Heart right ventricle (tissue), 16 donors: Measurements from ENCODE around the gene SLC8A2. TPM values are rescaled to one million over a fixed set of nuclear protein-coding genes. Genes with fewer than 3 reads are reported as not detected.

ENCODE experiments used
- ATAC-seq, 8 donors: fragments of 200-7000 bp; cut with Tn5 transposase; one replicate each; pipeline ENCODE4 v1.9.1; 2020; ENCODE audit warnings: mild to moderate bottlenecking in 8 of 8, moderate library complexity in 8 of 8, moderate number of reproducible peaks in 1 of 8
- DNase-seq, 2 donors: peaks; one replicate each; pipeline ENCODE4 v3.0.0-alpha.2; 2020
- H3K27ac ChIP-seq, 10 donors: fragments of 200-600 bp; sonication (generic) in 2 of 10; one replicate each; pipeline versions ENCODE4 v1.5.0 to v1.8.0; 2020 to 2022; ENCODE audit warnings: mild to moderate bottlenecking in 3 of 10
- H3K27me3 ChIP-seq, 7 donors: fragments of 200-600 bp; one replicate each; pipeline ENCODE4 v1.8.0; 2021 to 2022; ENCODE audit warnings: mild to moderate bottlenecking in 2 of 7
- H3K36me3 ChIP-seq, 9 donors: fragments of 200-600 bp; sonication (generic) in 1 of 9; one replicate each; pipeline versions ENCODE4 v1.5.0 to v1.8.0; 2020 to 2022; ENCODE audit warnings: mild to moderate bottlenecking in 2 of 9
- H3K4me1 ChIP-seq, 9 donors: fragments of 200-600 bp; sonication (generic) in 1 of 9; one replicate each; pipeline versions ENCODE4 v1.5.0 to v1.8.0; 2020 to 2022; ENCODE audit warnings: mild to moderate bottlenecking in 4 of 9
- H3K4me3 ChIP-seq, 10 donors: fragments of 200-600 bp; sonication (generic) in 2 of 10; one replicate each; pipeline versions ENCODE4 v1.5.0 to v1.8.0; 2020 to 2022; ENCODE audit warnings: mild to moderate bottlenecking in 7 of 10, moderate library complexity in 2 of 10
- H3K9me3 ChIP-seq, 11 donors: fragments of 200-600 bp in 10 of 11; sonication (generic) in 2 of 11; one replicate each; pipeline versions ENCODE4 v1.5.0 to v1.8.0; 2013 to 2022; ENCODE audit warnings: mild to moderate bottlenecking in 2 of 11, control low read depth in 1 of 11, moderate library complexity in 1 of 11
- WGBS, 2 donors: extraction: QIAGEN DNeasy Blood & Tissue Kit; methylation state at CpG; one replicate each; pipeline ENCODE4 v1.1.7; 2013; ENCODE audit warnings: inconsistent platforms in 1 of 2; 5-methylcytosine and 5-hydroxymethylcytosine counted together
- intact Hi-C, 10 donors: fragments of 100-400 bp; cut with DNase I; formaldehyde crosslinking; loops; one replicate each; pipeline versions ENCODE4 v1.11.1 to v1.14.2; 2022
- polyA plus RNA-seq, 2 donors: library from polyadenylated mRNA; stranded (reverse); fragments of 200-250 nt; gene quantifications; one replicate each; pipeline ENCODE4 v1.2.3, GENCODE V29; 2013
- total RNA-seq, 10 donors: library from RNA; stranded (reverse); fragmentation: NEBNext Ultra II Directional in 3 of 10; extraction: Animal tissue kit (Norgen Biotek cat#: 25700) in 3 of 10; gene quantifications; one replicate each; pipeline versions ENCODE4 v1.2.1 to v1.2.4, GENCODE V29; 2021 to 2023
- TF ChIP-seq, protein P1 (sequence below), 9 donors: fragments of 200-600 bp; sonication (generic) in 2 of 9; IDR thresholded peaks; one replicate each; pipeline versions ENCODE4 v1.5.0 to v1.8.0; 2021 to 2022; ENCODE audit warnings: antibody characterized with exemption in 9 of 9, mild to moderate bottlenecking in 5 of 9, moderate library complexity in 1 of 9
- donor health status: Arrhythmogenic right ventricular cardiomyopathy.
- donor health status: ischemic (EF 13 %, LVEDD 7.1; RV severe dilation, severe dysfunction).
- donor health status: healthy with polysubstance abuse.
- donor health status: DM: no; HTN: yes; CAD: no.
- donor health status: DM: no; HTN: no; CAD: no.
- donor health status: ischemic (EF 25% LVEDD 6.9; RV normal size, moderate dysfunction).
- donor health status: ischemic (EF 25% LVEDD 5.7; RV mildly dilated, moderate dysfunction).
- donor health status: healthy.
- donor health status: DM: yes; HTN: yes; CAD: no.
- donor health status: Ischemic cardiomyopathy.
- donor health status: ischemic (EF 35%, LVEDD 5.7; RV mildly dilated, moderate dysfunction).
- donor health status: nonischemic (EF 11% LVEDD 7.7; RV severe dilation, severe dysfunction).
- donor health status: DM: yes; HTN: yes; CAD: no.
- donor health status: PGD.
- donor health status: ischemic (EF 29% LVEDD 5.4; RV normal size, mild dysfunction).
- donor health status: nonischemic (EF 23%, LVEDD 6.1; RV moderate dilation, normal function).

SLC8A2 gene
- total and polyA plus RNA-seq, 12 donors: 0.03 to 0.64 (median 0.15) TPM; not detected in 3

- H3K4me3 ChIP-seq: peak overlapping the region in 1 of 10 donors; percentile 16
Measured at GRCh38 chr19:47509973-47510372, 38.3 kb upstream of the SLC8A2 start.

DNA sequence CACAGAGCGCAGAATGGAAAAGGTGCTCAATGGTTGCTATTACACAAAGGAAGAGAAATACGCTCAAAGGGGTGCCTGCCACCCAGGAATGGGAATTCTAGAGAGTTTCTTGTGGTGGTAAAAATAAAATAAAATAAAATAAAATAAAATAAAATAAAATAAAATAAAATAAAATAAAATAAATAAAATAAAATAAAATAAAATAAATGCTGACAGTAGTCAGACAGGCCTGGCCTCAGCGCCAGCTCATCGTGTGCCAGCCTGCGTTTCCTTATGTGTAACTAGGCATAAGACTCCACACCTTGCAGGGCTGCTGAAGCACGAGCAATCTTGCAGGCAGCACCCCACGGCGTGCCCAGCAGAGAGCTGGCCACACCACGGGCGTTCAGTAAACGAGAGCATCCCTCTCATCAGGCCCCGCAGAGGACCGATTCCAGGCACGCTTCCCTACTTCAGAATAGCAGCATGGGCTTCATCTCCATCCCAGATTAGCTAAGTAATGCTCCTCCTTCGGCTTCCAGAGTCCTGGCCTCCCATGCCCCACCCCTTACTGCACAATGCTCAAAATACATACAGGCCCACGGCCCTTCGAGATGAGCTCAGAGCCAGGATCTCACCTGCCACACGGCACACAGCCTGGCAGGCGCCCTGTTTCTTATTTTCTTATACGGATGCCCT lies 37.6 kb upstream of the SLC8A2 start:
- no peak for DNase-seq
- peak overlapping the region in 8 of 10 donors; percentile 60 to 97 (median 93) for H3K27ac ChIP-seq
- H3K4me1 ChIP-seq: peaks cover 43 to 96% (median 85%) of the 10 kb centered on the region in 9 donors
- 70 to 75% methylated on average over 20 of the region's 20 CpGs for WGBS, 2 donors
- H3K27me3 ChIP-seq: no peaks in the 10 kb centered on the region
- no peaks in the 10 kb centered on the region for H3K9me3 ChIP-seq
- intact Hi-C loops: loop anchor here in 1 of 10 donors (10.0 kb wide), 1 partner anchor 75 kb away; no protein-coding TSS in a partner anchor
- no peak for ATAC-seq
- H3K36me3 ChIP-seq: peaks cover 0 to 25% (median 0%) of the 10 kb centered on the region in 9 donors
- TF ChIP-seq, protein P1, sequence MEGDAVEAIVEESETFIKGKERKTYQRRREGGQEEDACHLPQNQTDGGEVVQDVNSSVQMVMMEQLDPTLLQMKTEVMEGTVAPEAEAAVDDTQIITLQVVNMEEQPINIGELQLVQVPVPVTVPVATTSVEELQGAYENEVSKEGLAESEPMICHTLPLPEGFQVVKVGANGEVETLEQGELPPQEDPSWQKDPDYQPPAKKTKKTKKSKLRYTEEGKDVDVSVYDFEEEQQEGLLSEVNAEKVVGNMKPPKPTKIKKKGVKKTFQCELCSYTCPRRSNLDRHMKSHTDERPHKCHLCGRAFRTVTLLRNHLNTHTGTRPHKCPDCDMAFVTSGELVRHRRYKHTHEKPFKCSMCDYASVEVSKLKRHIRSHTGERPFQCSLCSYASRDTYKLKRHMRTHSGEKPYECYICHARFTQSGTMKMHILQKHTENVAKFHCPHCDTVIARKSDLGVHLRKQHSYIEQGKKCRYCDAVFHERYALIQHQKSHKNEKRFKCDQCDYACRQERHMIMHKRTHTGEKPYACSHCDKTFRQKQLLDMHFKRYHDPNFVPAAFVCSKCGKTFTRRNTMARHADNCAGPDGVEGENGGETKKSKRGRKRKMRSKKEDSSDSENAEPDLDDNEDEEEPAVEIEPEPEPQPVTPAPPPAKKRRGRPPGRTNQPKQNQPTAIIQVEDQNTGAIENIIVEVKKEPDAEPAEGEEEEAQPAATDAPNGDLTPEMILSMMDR (IDR thresholded peaks at IDR 0.05): no peak
- no peak overlapping the region for H3K4me3 ChIP-seq

More at GRCh38 chr19:47509973-47510372, 38.3 kb upstream of the SLC8A2 start:
- WGBS, 2 donors: 41 to 47% methylated on average over 8 of the region's 8 CpGs
- peak overlapping the region in 9 of 10 donors; percentile 60 to 99 (median 96) for H3K27ac ChIP-seq
- H3K27me3 ChIP-seq: no peaks in the 10 kb centered on the region
- intact Hi-C loops: loop anchor here in 6 of 10 donors (5.0 to 10.0 kb wide), 6 partner anchors 73 to 187 kb away; partner anchors contain the start of gene BICRA (in 2 of the 6)
- TF ChIP-seq, protein P1 (IDR thresholded peaks at IDR 0.05): no peak
- peak in 4 of 8 donors; percentile 25 to 42 (median 32) for ATAC-seq
- peaks cover 0 to 23% (median 0%) of the 10 kb centered on the region in 9 donors for H3K36me3 ChIP-seq
- no peaks in the 10 kb centered on the region for H3K9me3 ChIP-seq
- peaks cover 43 to 94% (median 85%) of the 10 kb centered on the region in 9 donors for H3K4me1 ChIP-seq
- DNase-seq: no peak

DNA sequence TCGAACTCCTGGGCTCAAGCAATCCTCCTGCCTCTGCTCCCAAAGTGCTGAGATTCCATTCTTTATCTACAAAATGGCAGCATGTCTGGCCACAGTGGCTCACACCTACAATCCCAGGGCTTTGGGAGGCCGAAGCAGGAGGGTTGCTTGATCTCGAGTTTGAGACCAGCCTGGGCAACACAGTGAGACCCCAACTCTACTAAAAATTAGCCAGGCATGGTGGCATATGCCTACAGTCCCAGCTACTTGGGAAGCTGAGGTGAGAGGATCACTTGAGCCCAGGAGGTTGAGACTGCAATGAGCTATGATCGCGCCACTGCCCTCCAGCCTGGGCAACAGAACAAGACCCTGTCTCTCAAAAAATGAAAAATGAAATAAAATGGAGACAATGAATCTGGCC lies 37.0 kb upstream of the SLC8A2 start:
- TF ChIP-seq, protein P1 (IDR thresholded peaks at IDR 0.05): no peak
- WGBS, 2 donors: 90 to 96% methylated on average over 5 of the region's 5 CpGs
- H3K4me1 ChIP-seq: peaks cover 43 to 91% (median 80%) of the 10 kb centered on the region in 9 donors
- H3K36me3 ChIP-seq: peaks cover 0 to 31% (median 5%) of the 10 kb centered on the region in 9 donors
- no peaks in the 10 kb centered on the region for H3K9me3 ChIP-seq
- H3K4me3 ChIP-seq: no peak overlapping the region
- H3K27me3 ChIP-seq: no peaks in the 10 kb centered on the region
- DNase-seq (no peak), ATAC-seq (no peak)
- peak overlapping the region in 4 of 10 donors; percentile 68 to 96 (median 86) for H3K27ac ChIP-seq
- intact Hi-C loops: loop anchor here in 1 of 10 donors (10.0 kb wide), 1 partner anchor 74 kb away; no protein-coding TSS in a partner anchor

GRCh38 chr19:47507924-47508553 lies 36.3 kb upstream of the SLC8A2 start:
- Histone ChIP-seq H3K4me1 (peaks cover 37 to 84% (median 74%) of the 10 kb centered on the region in 9 donors), H3K4me3 (no peak overlapping the region), H3K36me3 (peaks cover 0 to 38% (median 8%) of the 10 kb centered on the region in 9 donors), H3K9me3 (no peaks in the 10 kb centered on the region), H3K27ac (peak overlapping the region in 9 of 10 donors; percentile 22 to 96 (median 80)), H3K27me3 (no peaks in the 10 kb centered on the region)
- intact Hi-C loops: loop anchor here in 1 of 10 donors (10.0 kb wide), 1 partner anchor 73 kb away; no protein-coding TSS in a partner anchor
- DNase-seq: no peak
- peak in 4 of 8 donors; percentile 29 to 42 (median 35) for ATAC-seq
- TF ChIP-seq, protein P1 (IDR thresholded peaks at IDR 0.05): peak in 4 of 9 donors; percentile 6 to 41 (median 17)
- 69 to 71% methylated on average over 11 of the region's 11 CpGs for WGBS, 2 donors
